ENCODE measurements around the gene F7. TPM values are rescaled to one million over a fixed set of nuclear protein-coding genes. Genes with fewer than 3 reads are reported as not detected.
"Not testable (repeated sequence)": the region's sequence is repeated elsewhere in the genome, so short reads cannot be mapped to it uniquely, and the experiment has no call there.

F7 gene
- total RNA-seq, 2 donors from 2014 or later, result 0.20 TPM; not detected in 1

- Histone ChIP-seq H3K4me1 (peaks cover 0 to 16% of the 10 kb centered on the region in 2 donors), H3K4me3 (no peak overlapping the region), H3K36me3 (no peaks in the 10 kb centered on the region), H3K27ac (no peak overlapping the region), H3K27me3 (peaks cover 0 to 12% of the 10 kb centered on the region in 2 donors), H3K9me3 (no peaks in the 10 kb centered on the region)
- TF ChIP-seq CTCF (IDR thresholded peaks at IDR 0.05), result no peak
- DNase-seq (ENCODE audit: low spot score), result no peak
Observed at GRCh38 chr13:113105921-113106452, 396 bp downstream of the F7 start.

- peaks cover 0 to 17% of the 10 kb centered on the region in 2 donors for H3K4me1 ChIP-seq
- no peak overlapping the region for H3K4me3 ChIP-seq
- TF ChIP-seq CTCF (IDR thresholded peaks at IDR 0.05), result no peak
- H3K36me3 ChIP-seq, result no peaks in the 10 kb centered on the region
- DNase-seq (ENCODE audit: low spot score), result no peak
- H3K9me3 ChIP-seq, result no peaks in the 10 kb centered on the region
- H3K27me3 ChIP-seq, result peaks cover 0 to 12% of the 10 kb centered on the region in 2 donors
- no peak overlapping the region for H3K27ac ChIP-seq
Observed at GRCh38 chr13:113106711-113107351, 1.2 kb downstream of the F7 start.

- DNase-seq (ENCODE audit: low spot score), result not testable (repeated sequence)
Observed at GRCh38 chr13:113108521-113108920, 2.9 kb downstream of the F7 start.

GRCh38 chr13:113109151-113110047, 3.8 kb downstream of the F7 start:
- peaks cover 0 to 17% of the 10 kb centered on the region in 2 donors for H3K4me1 ChIP-seq
- no peak for TF ChIP-seq CTCF (IDR thresholded peaks at IDR 0.05)
- no peak overlapping the region for H3K27ac ChIP-seq
- H3K4me3 ChIP-seq, result peak overlapping the region in 1 of 2 donors; percentile 55
- peaks cover 0 to 12% of the 10 kb centered on the region in 2 donors for H3K27me3 ChIP-seq
- no peak for DNase-seq (ENCODE audit: low spot score)
- no peaks in the 10 kb centered on the region for H3K9me3 ChIP-seq
- H3K36me3 ChIP-seq, result no peaks in the 10 kb centered on the region

More at GRCh38 chr13:113108521-113108920, 2.9 kb downstream of the F7 start:
- H3K9me3 ChIP-seq, H3K36me3 ChIP-seq, H3K4me3 ChIP-seq, H3K27ac ChIP-seq: not testable (repeated sequence)
- peaks cover 0 to 12% of the 10 kb centered on the region in 2 donors for H3K27me3 ChIP-seq
- peaks cover 0 to 17% of the 10 kb centered on the region in 2 donors for H3K4me1 ChIP-seq

- no peak for DNase-seq (ENCODE audit: low spot score)
- Histone ChIP-seq H3K4me3 (peak overlapping the region; percentile 33 to 55), H3K27ac (no peak overlapping the region), H3K4me1 (peaks cover 0 to 17% of the 10 kb centered on the region in 2 donors), H3K36me3 (no peaks in the 10 kb centered on the region), H3K9me3 (no peaks in the 10 kb centered on the region), H3K27me3 (peaks cover 0 to 12% of the 10 kb centered on the region in 2 donors)
- no peak for TF ChIP-seq CTCF (IDR thresholded peaks at IDR 0.05)
Observed at GRCh38 chr13:113110048-113110851, 4.7 kb downstream of the F7 start.
